Neutrophil (primary cell): ENCODE measurements around the gene ORMDL2.

Experiments used
- H3K27ac ChIP-seq: fragments of 200-600 bp; sonication (generic); 2 replicates; pipeline ENCODE4 v1.5.1; 2016; ENCODE audit warnings: mild to moderate bottlenecking, moderate library complexity
- H3K27me3 ChIP-seq: fragments of 200-600 bp; sonication (generic); 2 replicates; pipeline ENCODE4 v1.6.0; 2016; ENCODE audit warnings: mild to moderate bottlenecking
- H3K36me3 ChIP-seq: fragments of 200-600 bp; sonication (generic); 2 replicates; pipeline ENCODE4 v1.5.1; 2017
- H3K4me1 ChIP-seq, 2 experiments: fragments of 200-600 bp in 1 of 2; sonication (generic) in 1 of 2; 1 replicate in 1 of 2; 2 replicates in 1 of 2; pipeline versions ENCODE4 v1.5.1 to v1.6.1; 2013 to 2016; ENCODE audit warnings: low read depth in 1 of 2, low read length in 1 of 2, mild to moderate bottlenecking in 1 of 2, moderate library complexity in 1 of 2; ENCODE audit not compliant: control insufficient read depth in 1 of 2, insufficient read depth in 1 of 2
- H3K4me3 ChIP-seq, 2 experiments: fragments of 200-600 bp in 1 of 2; sonication (generic) in 1 of 2; 1 replicate in 1 of 2; 2 replicates in 1 of 2; pipeline ENCODE4 v1.5.1; 2013 to 2016; ENCODE audit warnings: low read depth in 1 of 2, low read length in 1 of 2, mild to moderate bottlenecking in 1 of 2, moderate library complexity in 1 of 2
- H3K9me3 ChIP-seq: fragments of 200-600 bp; sonication (generic); 2 replicates; pipeline ENCODE4 v1.5.1; 2016
- CTCF ChIP-seq: fragments of 200-600 bp; sonication (generic); IDR thresholded peaks from 2 replicates; pipeline ENCODE4 v1.5.1; 2016; ENCODE audit warnings: antibody characterized with exemption

ORMDL2 gene

DNA sequence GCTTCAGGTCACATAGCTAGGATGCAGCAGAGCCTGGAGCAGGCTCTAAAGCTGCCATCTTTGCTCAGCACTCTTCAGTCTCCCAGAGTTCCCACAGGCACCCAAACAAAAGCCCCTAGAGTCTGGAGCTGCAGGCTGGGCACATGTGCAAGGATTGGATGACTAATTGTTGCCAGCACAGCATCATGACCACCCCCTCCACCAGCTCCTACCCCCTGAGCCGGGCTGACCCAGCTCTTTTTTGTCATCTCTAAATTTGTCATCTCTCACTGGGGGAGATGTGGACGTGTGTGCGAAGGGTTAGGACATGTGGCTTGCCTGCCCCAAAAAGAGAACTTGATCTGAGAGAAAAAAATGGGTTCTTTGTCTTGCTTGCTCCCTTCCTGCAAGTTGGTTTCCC, 29.2 kb downstream of the ORMDL2 start:
- Histone ChIP-seq H3K36me3 (no peaks in the 10 kb centered on the region), H3K27ac (no peak overlapping the region), H3K4me3 (no peak overlapping the region), H3K27me3 (no peaks in the 10 kb centered on the region), H3K4me1 (no peaks in the 10 kb centered on the region), H3K9me3 (no peaks in the 10 kb centered on the region)
- no peak for TF ChIP-seq CTCF

GRCh38 chr12:55847603-55848291, 29.9 kb downstream of the ORMDL2 start:
- no peaks in the 10 kb centered on the region for H3K4me1 ChIP-seq
- H3K9me3 ChIP-seq = no peaks in the 10 kb centered on the region
- H3K27me3 ChIP-seq = no peaks in the 10 kb centered on the region
- no peaks in the 10 kb centered on the region for H3K36me3 ChIP-seq
- H3K4me3 ChIP-seq = no peak overlapping the region
- no peak for TF ChIP-seq CTCF
- H3K27ac ChIP-seq = no peak overlapping the region

DNA sequence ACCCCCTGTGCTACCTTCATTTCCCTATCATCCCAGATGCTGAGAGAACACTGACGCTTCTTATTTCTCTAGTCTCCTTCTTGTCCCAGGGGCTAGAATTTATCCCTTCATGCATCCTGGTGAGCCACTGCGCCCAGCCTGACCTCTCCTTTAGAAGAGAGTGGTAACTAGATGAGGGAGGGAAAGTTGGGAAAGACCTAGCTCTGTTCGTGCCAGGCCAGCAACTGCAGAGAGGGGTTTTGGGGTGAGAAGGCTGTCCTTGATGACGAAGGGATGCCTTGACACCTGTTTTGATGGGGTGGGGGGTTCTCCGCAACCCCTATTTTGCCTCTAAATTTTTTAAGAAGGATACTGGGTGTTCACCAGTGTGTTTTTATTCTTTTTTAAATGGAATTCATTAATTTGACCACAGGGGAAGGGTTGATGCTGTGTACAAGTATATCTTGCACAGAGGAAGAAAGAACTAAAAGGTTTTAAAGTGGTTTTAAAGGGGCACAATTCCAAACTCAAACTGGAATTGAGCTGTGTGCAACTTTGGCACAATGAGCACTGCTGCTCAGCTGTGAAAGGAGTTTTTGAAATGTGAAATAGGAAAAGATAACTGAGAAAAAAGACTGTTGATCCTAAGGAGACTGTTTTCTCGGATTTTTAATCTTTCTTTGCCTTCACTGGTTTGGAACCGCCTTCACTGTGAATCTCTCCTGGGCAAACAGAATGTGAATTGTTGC, 31.9 kb downstream of the ORMDL2 start:
- no peaks in the 10 kb centered on the region for H3K36me3 ChIP-seq
- H3K9me3 ChIP-seq = no peaks in the 10 kb centered on the region
- TF ChIP-seq CTCF = no peak
- no peaks in the 10 kb centered on the region for H3K27me3 ChIP-seq
- no peaks in the 10 kb centered on the region for H3K4me1 ChIP-seq
- no peak overlapping the region for H3K4me3 ChIP-seq
- no peak overlapping the region for H3K27ac ChIP-seq

- H3K9me3 ChIP-seq = no peaks in the 10 kb centered on the region
- TF ChIP-seq CTCF = no peak
- H3K4me3 ChIP-seq = no peak overlapping the region
- no peak overlapping the region for H3K27ac ChIP-seq
- H3K27me3 ChIP-seq = no peaks in the 10 kb centered on the region
- H3K4me1 ChIP-seq = no peaks in the 10 kb centered on the region
- H3K36me3 ChIP-seq = no peaks in the 10 kb centered on the region
These were observed 32.6 kb downstream of the ORMDL2 start for GRCh38 chr12:55850401-55850800.

- Histone ChIP-seq H3K4me3 (no peak overlapping the region), H3K36me3 (no peaks in the 10 kb centered on the region), H3K4me1 (no peaks in the 10 kb centered on the region), H3K27ac (no peak overlapping the region), H3K9me3 (no peaks in the 10 kb centered on the region), H3K27me3 (no peaks in the 10 kb centered on the region)
- TF ChIP-seq CTCF = no peak
These were observed 33.1 kb downstream of the ORMDL2 start for GRCh38 chr12:55850893-55851292.
